Measurements from ENCODE around the gene FRMD5. TPM values are rescaled to one million over a fixed set of nuclear protein-coding genes. Genes with fewer than 3 reads are reported as not detected.
"Not testable (repeated sequence)": the region's sequence is repeated elsewhere in the genome, so short reads cannot be mapped to it uniquely, and the experiment has no call there.

The FRMD5 gene
- total and polyA plus RNA-seq, 2 donors = 0.09 to 0.11 TPM

GRCh38 chr15:43826029-43826507 lies 369.0 kb downstream of the FRMD5 start:
- DNase-seq (ENCODE audit: low read depth in 6 of 9, low spot score in 9 of 9) = no peak
- H3K36me3 ChIP-seq (ENCODE audit: control insufficient read depth in 2 of 2, insufficient read depth in 2 of 2, low read length in 1 of 2) = peaks cover 0 to 6% of the 10 kb centered on the region in 2 donors
- H3K4me1 ChIP-seq (ENCODE audit: control insufficient read depth in 2 of 2, insufficient read depth in 2 of 2, low read length in 2 of 2) = peaks cover 21 to 31% of the 10 kb centered on the region in 2 donors
- 95% methylated on average over 11 of the region's 11 CpGs for WGBS
- peaks cover 0 to 8% of the 10 kb centered on the region in 2 donors for H3K9me3 ChIP-seq (ENCODE audit: control insufficient read depth in 2 of 2, insufficient read depth in 1 of 2, low read length in 1 of 2)
- H3K27ac ChIP-seq (ENCODE audit: low read depth in 1 of 2, low read length in 1 of 2) = peak overlapping the region; percentile 0 to 81
- no peaks in the 10 kb centered on the region for H3K27me3 ChIP-seq (ENCODE audit: control insufficient read depth in 2 of 2, insufficient read depth in 1 of 2, low read length in 1 of 2)
- H3K4me3 ChIP-seq (ENCODE audit: low read length in 2 of 2) = peak overlapping the region in 1 of 2 donors; percentile 75

GRCh38 chr15:43825305-43825704 lies 369.8 kb downstream of the FRMD5 start:
- not testable (repeated sequence) for H3K36me3 ChIP-seq (ENCODE audit: control insufficient read depth in 2 of 2, insufficient read depth in 2 of 2, low read length in 1 of 2); H3K27me3 ChIP-seq (ENCODE audit: control insufficient read depth in 2 of 2, insufficient read depth in 1 of 2, low read length in 1 of 2); H3K27ac ChIP-seq (ENCODE audit: low read depth in 1 of 2, low read length in 1 of 2); H3K9me3 ChIP-seq (ENCODE audit: control insufficient read depth in 2 of 2, insufficient read depth in 1 of 2, low read length in 1 of 2); H3K4me3 ChIP-seq (ENCODE audit: low read length in 2 of 2); DNase-seq (ENCODE audit: low read depth in 6 of 9, low spot score in 9 of 9)
- H3K4me1 ChIP-seq (ENCODE audit: control insufficient read depth in 2 of 2, insufficient read depth in 2 of 2, low read length in 2 of 2) = peaks cover 21 to 31% of the 10 kb centered on the region in 2 donors
- WGBS = 97% methylated on average over 11 of the region's 11 CpGs

- peaks cover 21 to 31% of the 10 kb centered on the region in 2 donors for H3K4me1 ChIP-seq (ENCODE audit: control insufficient read depth in 2 of 2, insufficient read depth in 2 of 2, low read length in 2 of 2)
- H3K9me3 ChIP-seq (ENCODE audit: control insufficient read depth in 2 of 2, insufficient read depth in 1 of 2, low read length in 1 of 2) = peaks cover 0 to 8% of the 10 kb centered on the region in 2 donors
- peak; percentile 89 to 97 (median 95) for DNase-seq (ENCODE audit: low read depth in 6 of 9, low spot score in 9 of 9)
- 9% methylated on average over 46 of the region's 46 CpGs for WGBS
- peak within 1 kb of the TSS; percentile 63 to 70 for H3K4me3 ChIP-seq (ENCODE audit: low read length in 2 of 2)
- peak within 1 kb of the TSS; percentile 80 to 89 for H3K27ac ChIP-seq (ENCODE audit: low read depth in 1 of 2, low read length in 1 of 2)
- peaks cover under 1 to 7% of the 10 kb centered on the region in 2 donors for H3K36me3 ChIP-seq (ENCODE audit: control insufficient read depth in 2 of 2, insufficient read depth in 2 of 2, low read length in 1 of 2)
- no peaks in the 10 kb centered on the region for H3K27me3 ChIP-seq (ENCODE audit: control insufficient read depth in 2 of 2, insufficient read depth in 1 of 2, low read length in 1 of 2)
These were observed 370.5 kb downstream of the FRMD5 start, which contains the start of gene MFAP1 for GRCh38 chr15:43824302-43825246. MFAP1 (minus strand) TSS chr15:43824690; CDS start chr15:43824569, 121 bp downstream.

GRCh38 chr15:43821505-43821904 lies 373.6 kb downstream of the FRMD5 start:
- Histone ChIP-seq H3K36me3 (ENCODE audit: control insufficient read depth in 2 of 2, insufficient read depth in 2 of 2, low read length in 1 of 2) (peaks cover 8 to 13% of the 10 kb centered on the region in 2 donors), H3K27ac (ENCODE audit: low read depth in 1 of 2, low read length in 1 of 2) (no peak overlapping the region), H3K9me3 (ENCODE audit: control insufficient read depth in 2 of 2, insufficient read depth in 1 of 2, low read length in 1 of 2) (peaks cover 0 to 8% of the 10 kb centered on the region in 2 donors), H3K4me3 (ENCODE audit: low read length in 2 of 2) (no peak overlapping the region), H3K27me3 (ENCODE audit: control insufficient read depth in 2 of 2, insufficient read depth in 1 of 2, low read length in 1 of 2) (no peaks in the 10 kb centered on the region), H3K4me1 (ENCODE audit: control insufficient read depth in 2 of 2, insufficient read depth in 2 of 2, low read length in 2 of 2) (peaks cover 15 to 20% of the 10 kb centered on the region in 2 donors)
- no peak for DNase-seq (ENCODE audit: low read depth in 6 of 9, low spot score in 9 of 9)
- WGBS = 96% methylated on average over 3 of the region's 3 CpGs

Other genes with a start within 250 kb of the FRMD5 start
- 34.1 TPM for gene GOLM2, start 93.4 kb upstream of the FRMD5 start, total RNA-seq
- 37.6 TPM for gene GOLM2, start 93.4 kb upstream of the FRMD5 start, polyA plus RNA-seq
- gene CTDSPL2, start 232.4 kb upstream of the FRMD5 start, total RNA-seq = 79.6 TPM
- 12.4 TPM for gene CTDSPL2, start 232.4 kb upstream of the FRMD5 start, polyA plus RNA-seq

Data from thymus (tissue), 11 donors.